Measurements from ENCODE around the gene CD38. TPM values are rescaled to one million over a fixed set of nuclear protein-coding genes. Genes with fewer than 3 reads are reported as not detected.
A peak's percentile ranks its signal among the peaks of the same experiment; 100 is the strongest.

The CD38 gene
- total and polyA plus RNA-seq, 2 of the 13 experiments (the other 11 are each of a cell fraction or from before 2014, with no cell fraction given): not detected

DNA sequence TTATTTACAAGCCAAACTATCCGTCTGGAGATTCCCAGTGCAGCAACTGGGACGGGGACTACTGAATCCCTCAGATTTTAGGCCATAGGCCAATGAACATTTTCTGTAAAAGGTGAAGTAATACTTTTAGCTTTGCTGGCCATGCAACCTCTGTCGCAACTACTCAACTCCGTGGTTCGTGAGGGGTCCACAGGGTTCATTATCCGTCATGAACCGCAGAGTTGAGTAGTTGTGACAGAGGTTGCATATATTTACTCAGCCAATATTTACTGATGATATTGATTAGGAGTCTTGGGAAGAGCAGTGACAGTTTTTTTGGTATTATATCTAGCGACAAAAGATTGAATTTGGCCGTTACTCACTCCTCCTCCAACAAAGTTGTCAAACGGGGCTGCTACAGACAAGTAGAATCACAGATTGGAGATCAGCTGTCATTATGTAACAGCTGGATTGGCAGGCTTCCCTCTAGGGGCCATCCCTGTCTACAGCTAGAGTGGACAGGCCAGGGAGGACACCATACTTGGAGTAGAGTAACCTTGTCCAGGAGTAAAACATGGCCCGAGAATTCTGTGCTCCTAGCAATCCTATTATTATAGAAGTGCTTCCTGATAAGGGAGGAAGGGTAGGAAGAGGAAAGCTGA, 37.2 kb upstream of the CD38 start (continued):
- TF ChIP-seq, protein P1, sequence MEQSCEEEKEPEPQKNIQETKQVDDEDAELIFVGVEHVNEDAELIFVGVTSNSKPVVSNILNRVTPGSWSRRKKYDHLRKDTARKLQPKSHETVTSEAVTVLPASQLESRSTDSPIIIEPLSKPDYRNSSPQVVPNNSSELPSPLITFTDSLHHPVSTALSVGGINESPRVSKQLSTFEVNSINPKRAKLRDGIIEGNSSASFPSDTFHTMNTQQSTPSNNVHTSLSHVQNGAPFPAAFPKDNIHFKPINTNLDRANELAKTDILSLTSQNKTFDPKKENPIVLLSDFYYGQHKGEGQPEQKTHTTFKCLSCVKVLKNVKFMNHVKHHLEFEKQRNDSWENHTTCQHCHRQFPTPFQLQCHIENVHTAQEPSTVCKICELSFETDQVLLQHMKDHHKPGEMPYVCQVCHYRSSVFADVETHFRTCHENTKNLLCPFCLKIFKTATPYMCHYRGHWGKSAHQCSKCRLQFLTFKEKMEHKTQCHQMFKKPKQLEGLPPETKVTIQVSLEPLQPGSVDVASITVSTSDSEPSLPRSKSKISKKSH (CRISPR knock-in tag; IDR thresholded peaks at IDR 0.05; ENCODE audit: borderline replicate concordance): no peak
- TF ChIP-seq STAT5B (CRISPR knock-in tag; IDR thresholded peaks at IDR 0.05) (no peak), ZNF34 (CRISPR knock-in tag; IDR thresholded peaks at IDR 0.05; ENCODE audit: borderline replicate concordance) (no peak), ZBTB21 (CRISPR knock-in tag; IDR thresholded peaks at IDR 0.05) (no peak), GABPB1 (CRISPR knock-in tag; IDR thresholded peaks at IDR 0.05) (no peak), JARID2 (CRISPR knock-in tag; IDR thresholded peaks at IDR 0.05; ENCODE audit: insufficient replicate concordance) (no peak), ZFY (CRISPR knock-in tag; IDR thresholded peaks at IDR 0.05) (no peak), POLR2AphosphoS2 (IDR thresholded peaks at IDR 0.05; ENCODE audit: low read depth, low read length) (no peak), RNF2 (conservative IDR thresholded peaks at IDR 0.05; ENCODE audit: low read depth) (0 out of 2 replicates have a peak, but pooled peaks have one; percentile 30), GTF3A (CRISPR knock-in tag; conservative IDR thresholded peaks at IDR 0.05) (no peak), ZNF7 (CRISPR knock-in tag; IDR thresholded peaks at IDR 0.05) (no peak), FOXA3 (CRISPR knock-in tag; IDR thresholded peaks at IDR 0.05) (peak; percentile 97), ZSCAN22 (CRISPR knock-in tag; IDR thresholded peaks at IDR 0.05) (no peak), ZSCAN9 (CRISPR knock-in tag; IDR thresholded peaks at IDR 0.05; ENCODE audit: borderline replicate concordance) (0 out of 2 replicates have a peak, but pooled peaks have one; percentile 35), ZNF136 (CRISPR knock-in tag; IDR thresholded peaks at IDR 0.05; ENCODE audit: low read depth) (no peak), ARNTL (CRISPR knock-in tag; IDR thresholded peaks at IDR 0.05) (no peak), ZBTB7A (CRISPR knock-in tag; IDR thresholded peaks at IDR 0.05) (no peak)
- TF ChIP-seq, protein P2, sequence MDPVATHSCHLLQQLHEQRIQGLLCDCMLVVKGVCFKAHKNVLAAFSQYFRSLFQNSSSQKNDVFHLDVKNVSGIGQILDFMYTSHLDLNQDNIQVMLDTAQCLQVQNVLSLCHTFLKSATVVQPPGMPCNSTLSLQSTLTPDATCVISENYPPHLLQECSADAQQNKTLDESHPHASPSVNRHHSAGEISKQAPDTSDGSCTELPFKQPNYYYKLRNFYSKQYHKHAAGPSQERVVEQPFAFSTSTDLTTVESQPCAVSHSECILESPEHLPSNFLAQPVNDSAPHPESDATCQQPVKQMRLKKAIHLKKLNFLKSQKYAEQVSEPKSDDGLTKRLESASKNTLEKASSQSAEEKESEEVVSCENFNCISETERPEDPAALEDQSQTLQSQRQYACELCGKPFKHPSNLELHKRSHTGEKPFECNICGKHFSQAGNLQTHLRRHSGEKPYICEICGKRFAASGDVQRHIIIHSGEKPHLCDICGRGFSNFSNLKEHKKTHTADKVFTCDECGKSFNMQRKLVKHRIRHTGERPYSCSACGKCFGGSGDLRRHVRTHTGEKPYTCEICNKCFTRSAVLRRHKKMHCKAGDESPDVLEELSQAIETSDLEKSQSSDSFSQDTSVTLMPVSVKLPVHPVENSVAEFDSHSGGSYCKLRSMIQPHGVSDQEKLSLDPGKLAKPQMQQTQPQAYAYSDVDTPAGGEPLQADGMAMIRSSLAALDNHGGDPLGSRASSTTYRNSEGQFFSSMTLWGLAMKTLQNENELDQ (CRISPR knock-in tag; IDR thresholded peaks at IDR 0.05; ENCODE audit: borderline replicate concordance): no peak
- TF ChIP-seq, protein P3, sequence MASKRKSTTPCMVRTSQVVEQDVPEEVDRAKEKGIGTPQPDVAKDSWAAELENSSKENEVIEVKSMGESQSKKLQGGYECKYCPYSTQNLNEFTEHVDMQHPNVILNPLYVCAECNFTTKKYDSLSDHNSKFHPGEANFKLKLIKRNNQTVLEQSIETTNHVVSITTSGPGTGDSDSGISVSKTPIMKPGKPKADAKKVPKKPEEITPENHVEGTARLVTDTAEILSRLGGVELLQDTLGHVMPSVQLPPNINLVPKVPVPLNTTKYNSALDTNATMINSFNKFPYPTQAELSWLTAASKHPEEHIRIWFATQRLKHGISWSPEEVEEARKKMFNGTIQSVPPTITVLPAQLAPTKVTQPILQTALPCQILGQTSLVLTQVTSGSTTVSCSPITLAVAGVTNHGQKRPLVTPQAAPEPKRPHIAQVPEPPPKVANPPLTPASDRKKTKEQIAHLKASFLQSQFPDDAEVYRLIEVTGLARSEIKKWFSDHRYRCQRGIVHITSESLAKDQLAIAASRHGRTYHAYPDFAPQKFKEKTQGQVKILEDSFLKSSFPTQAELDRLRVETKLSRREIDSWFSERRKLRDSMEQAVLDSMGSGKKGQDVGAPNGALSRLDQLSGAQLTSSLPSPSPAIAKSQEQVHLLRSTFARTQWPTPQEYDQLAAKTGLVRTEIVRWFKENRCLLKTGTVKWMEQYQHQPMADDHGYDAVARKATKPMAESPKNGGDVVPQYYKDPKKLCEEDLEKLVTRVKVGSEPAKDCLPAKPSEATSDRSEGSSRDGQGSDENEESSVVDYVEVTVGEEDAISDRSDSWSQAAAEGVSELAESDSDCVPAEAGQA (IDR thresholded peaks at IDR 0.05; ENCODE audit: low read depth): no peak
- TF ChIP-seq, protein P3 (CRISPR knock-in tag; IDR thresholded peaks at IDR 0.05; ENCODE audit: borderline replicate concordance): no peak
- TF ChIP-seq, protein P4, sequence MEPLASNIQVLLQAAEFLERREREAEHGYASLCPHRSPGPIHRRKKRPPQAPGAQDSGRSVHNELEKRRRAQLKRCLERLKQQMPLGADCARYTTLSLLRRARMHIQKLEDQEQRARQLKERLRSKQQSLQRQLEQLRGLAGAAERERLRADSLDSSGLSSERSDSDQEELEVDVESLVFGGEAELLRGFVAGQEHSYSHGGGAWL (CRISPR knock-in tag; IDR thresholded peaks at IDR 0.05): no peak
